Choroid plexus epithelial cell (primary cell): ENCODE measurements around the gene DLG1.

Experiments
- DNase-seq: peaks from one replicate; pipeline ENCODE4 v3.0.0-alpha.2; 2010; ENCODE audit warnings: low read depth
- H3K4me3 ChIP-seq: 2 replicates; pipeline ENCODE4 v1.5.1; 2011; ENCODE audit warnings: low read depth, mild to moderate bottlenecking, control low read depth, low read length, moderate library complexity
- CTCF ChIP-seq: conservative IDR thresholded peaks from 2 replicates; pipeline ENCODE4 v1.5.1; 2011; ENCODE audit warnings: low read depth, mild to moderate bottlenecking, control low read depth, inconsistent platforms, low read length, moderate library complexity

The DLG1 gene

DNA sequence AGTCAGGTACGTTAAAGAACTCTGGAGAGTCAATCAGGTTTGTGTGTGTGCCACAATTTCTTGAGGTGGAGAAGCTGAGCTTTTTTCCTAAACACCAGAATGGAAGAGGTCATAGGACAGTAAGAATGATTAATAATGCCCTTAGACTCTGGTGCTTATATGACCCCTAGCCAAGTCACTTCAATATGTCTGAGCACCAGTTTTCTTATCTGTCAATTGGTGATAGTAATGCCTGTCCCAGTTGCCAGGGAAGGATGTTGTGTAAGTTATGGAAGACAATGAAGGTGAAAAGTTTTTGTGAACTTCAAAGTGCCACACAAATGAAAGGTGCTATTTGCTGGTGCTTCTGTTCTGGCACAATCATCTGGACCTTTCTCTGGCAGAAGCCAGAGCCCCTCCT, 22.2 kb upstream of the DLG1 start:
- no peak overlapping the region for H3K4me3 ChIP-seq
- no peak for TF ChIP-seq CTCF
- no peak for DNase-seq

GRCh38 chr3:197317250-197317963, 19.0 kb upstream of the DLG1 start:
- no peak for TF ChIP-seq CTCF
- H3K4me3 ChIP-seq: no peak overlapping the region
- peak; percentile 96 for DNase-seq

DNA sequence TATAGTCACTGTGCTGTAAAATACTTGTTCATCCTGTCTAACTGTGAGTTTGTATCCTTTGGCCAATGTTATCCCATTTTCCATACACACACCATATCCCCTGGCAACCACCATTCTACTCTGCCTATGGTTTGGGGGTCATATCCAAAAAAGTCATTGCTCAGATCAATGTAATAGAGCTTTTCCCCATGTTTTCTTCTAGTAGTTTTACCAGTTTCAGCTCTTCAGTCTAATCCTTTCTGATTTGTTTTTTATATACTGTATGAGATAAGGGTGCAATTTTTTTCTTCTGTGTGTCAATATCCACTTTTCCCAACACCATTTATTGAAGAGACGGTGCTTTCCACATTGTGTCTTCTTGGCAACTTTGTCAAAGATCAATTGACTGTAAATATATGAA, 14.0 kb upstream of the DLG1 start:
- no peak overlapping the region for H3K4me3 ChIP-seq
- no peak for DNase-seq
- TF ChIP-seq CTCF: no peak

GRCh38 chr3:197311591-197311990, 13.2 kb upstream of the DLG1 start:
- DNase-seq: no peak
- TF ChIP-seq CTCF: no peak
- no peak overlapping the region for H3K4me3 ChIP-seq

GRCh38 chr3:197309528-197310361, 11.3 kb upstream of the DLG1 start:
- H3K4me3 ChIP-seq: no peak overlapping the region
- no peak for TF ChIP-seq CTCF
- DNase-seq: peak; percentile 96

GRCh38 chr3:197308591-197308990, 10.2 kb upstream of the DLG1 start:
- no peak overlapping the region for H3K4me3 ChIP-seq
- DNase-seq: peak; percentile 82
- TF ChIP-seq CTCF: no peak
